KMS-11 (cell line): Measurements from ENCODE around the gene MTA1.
A peak's percentile ranks its signal among the peaks of the same experiment; 100 is the strongest.

Experiments
- H2AFZ ChIP-seq: fragments of 200-600 bp; sonication (generic); 2 replicates; pipeline ENCODE4 v1.6.1; 2016; ENCODE audit warnings: antibody characterized with exemption, mixed run types, low read depth
- H3K27ac ChIP-seq: fragments of 200-600 bp; sonication (generic); 2 replicates; pipeline ENCODE4 v1.6.1; 2016; ENCODE audit warnings: mild to moderate bottlenecking, mixed run types
- H3K27me3 ChIP-seq: fragments of 200-600 bp; sonication (generic); 2 replicates; pipeline ENCODE4 v1.6.1; 2017; ENCODE audit warnings: mild to moderate bottlenecking, low read depth, mixed run types, moderate library complexity; ENCODE audit not compliant: insufficient read depth
- H3K36me3 ChIP-seq: fragments of 200-600 bp; sonication (generic); 2 replicates; pipeline ENCODE4 v1.6.1; 2017; ENCODE audit warnings: mild to moderate bottlenecking, mixed run types; ENCODE audit not compliant: insufficient read depth
- H3K4me1 ChIP-seq: fragments of 200-600 bp; sonication (generic); 2 replicates; pipeline ENCODE4 v1.6.1; 2016; ENCODE audit warnings: mild to moderate bottlenecking, low read depth, mixed run types; ENCODE audit not compliant: poor library complexity, severe bottlenecking
- H3K4me2 ChIP-seq: fragments of 200-600 bp; sonication (generic); 2 replicates; pipeline ENCODE4 v1.7.0; 2016; ENCODE audit warnings: mild to moderate bottlenecking, mixed run types
- H3K4me3 ChIP-seq: fragments of 200-600 bp; sonication (generic); IDR thresholded peaks from 2 replicates; pipeline ENCODE4 v1.6.1; 2017; ENCODE audit warnings: low read depth, low read length, mixed read lengths; ENCODE audit not compliant: insufficient read depth
- H3K79me2 ChIP-seq: fragments of 200-600 bp; sonication (generic); 2 replicates; pipeline ENCODE4 v1.6.1; 2016; ENCODE audit warnings: low read depth, mixed run types; ENCODE audit not compliant: insufficient read depth
- H3K9ac ChIP-seq: fragments of 200-600 bp; sonication (generic); 2 replicates; pipeline ENCODE4 v1.6.1; 2016; ENCODE audit warnings: mild to moderate bottlenecking, mixed run types
- H4K20me1 ChIP-seq: fragments of 200-600 bp; sonication (generic); 2 replicates; pipeline ENCODE4 v1.6.1; 2016; ENCODE audit warnings: mild to moderate bottlenecking, mixed run types; ENCODE audit not compliant: insufficient read depth
- TF ChIP-seq, protein P1 (sequence below): fragments of 200-600 bp; sonication (generic); conservative IDR thresholded peaks from 2 replicates; pipeline ENCODE4 v1.6.1; 2017; ENCODE audit warnings: low read depth, mild to moderate bottlenecking, antibody characterized with exemption, low read length, moderate library complexity, mixed read lengths

Gene MTA1

GRCh38 chr14:105481886-105482457 lies 62.3 kb downstream of the MTA1 start:
- peak overlapping the region; percentile 99 for H3K27ac ChIP-seq
- H3K79me2 ChIP-seq = peaks cover under 1% of the 10 kb centered on the region; the same call in 1 of the 2 replicates
- H3K27me3 ChIP-seq = peaks cover 32% of the 10 kb centered on the region
- H4K20me1 ChIP-seq = no peaks in the 10 kb centered on the region
- H2AFZ ChIP-seq = peak overlapping the region; percentile 19; the same call in 1 of the 2 replicates
- H3K4me2 ChIP-seq = peak overlapping the region; percentile 100
- peak overlapping the region; percentile 100 for H3K9ac ChIP-seq
- H3K4me1 ChIP-seq = peaks cover 35% of the 10 kb centered on the region
- H3K36me3 ChIP-seq = no peaks in the 10 kb centered on the region
- TF ChIP-seq, protein P1, sequence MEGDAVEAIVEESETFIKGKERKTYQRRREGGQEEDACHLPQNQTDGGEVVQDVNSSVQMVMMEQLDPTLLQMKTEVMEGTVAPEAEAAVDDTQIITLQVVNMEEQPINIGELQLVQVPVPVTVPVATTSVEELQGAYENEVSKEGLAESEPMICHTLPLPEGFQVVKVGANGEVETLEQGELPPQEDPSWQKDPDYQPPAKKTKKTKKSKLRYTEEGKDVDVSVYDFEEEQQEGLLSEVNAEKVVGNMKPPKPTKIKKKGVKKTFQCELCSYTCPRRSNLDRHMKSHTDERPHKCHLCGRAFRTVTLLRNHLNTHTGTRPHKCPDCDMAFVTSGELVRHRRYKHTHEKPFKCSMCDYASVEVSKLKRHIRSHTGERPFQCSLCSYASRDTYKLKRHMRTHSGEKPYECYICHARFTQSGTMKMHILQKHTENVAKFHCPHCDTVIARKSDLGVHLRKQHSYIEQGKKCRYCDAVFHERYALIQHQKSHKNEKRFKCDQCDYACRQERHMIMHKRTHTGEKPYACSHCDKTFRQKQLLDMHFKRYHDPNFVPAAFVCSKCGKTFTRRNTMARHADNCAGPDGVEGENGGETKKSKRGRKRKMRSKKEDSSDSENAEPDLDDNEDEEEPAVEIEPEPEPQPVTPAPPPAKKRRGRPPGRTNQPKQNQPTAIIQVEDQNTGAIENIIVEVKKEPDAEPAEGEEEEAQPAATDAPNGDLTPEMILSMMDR = no peak; the same call in 1 of the 2 replicates
- peak overlapping the region; percentile 55 for H3K4me3 ChIP-seq

DNA sequence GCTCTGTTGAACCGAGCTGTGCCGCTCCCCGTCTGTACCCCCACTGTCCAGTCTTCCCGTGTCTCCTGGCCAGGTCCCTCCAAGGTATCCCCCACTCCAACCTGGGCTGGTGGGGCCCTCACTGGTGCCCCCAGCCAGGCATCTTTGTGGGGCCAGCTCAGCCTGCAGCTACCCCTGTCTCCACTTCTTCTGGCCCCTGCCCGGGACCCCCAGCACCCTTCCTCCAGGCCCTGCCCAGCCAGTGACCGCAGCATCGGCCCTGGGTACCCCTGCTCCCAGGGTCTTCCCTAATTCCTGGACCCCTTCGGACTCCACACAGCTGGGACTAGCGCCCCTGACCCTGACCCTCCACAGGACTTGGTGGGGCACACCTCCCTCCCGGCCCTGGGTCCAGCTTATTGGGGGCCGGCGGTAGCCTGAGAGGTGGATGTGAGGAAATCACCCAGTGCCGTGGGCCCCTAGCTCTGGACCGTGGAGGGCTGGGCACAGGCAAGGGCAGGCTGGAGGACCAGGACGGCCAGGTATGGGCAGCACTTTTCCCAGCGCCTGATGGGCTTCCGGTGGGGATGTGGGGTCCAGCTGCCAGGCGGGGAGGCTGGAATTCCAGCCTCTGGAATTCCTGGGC lies 63.0 kb downstream of the MTA1 start:
- peak overlapping the region; percentile 100 for H3K4me2 ChIP-seq
- H4K20me1 ChIP-seq = no peaks in the 10 kb centered on the region
- H3K79me2 ChIP-seq = peaks cover 6% of the 10 kb centered on the region; the same call in 1 of the 2 replicates
- H3K27ac ChIP-seq = peak overlapping the region; percentile 99
- TF ChIP-seq, protein P1 = no peak
- H3K9ac ChIP-seq = peak overlapping the region; percentile 100
- no peaks in the 10 kb centered on the region for H3K36me3 ChIP-seq
- peaks cover 35% of the 10 kb centered on the region for H3K4me1 ChIP-seq
- H3K4me3 ChIP-seq = no peak overlapping the region
- H2AFZ ChIP-seq = no peak overlapping the region; the same call in 1 of the 2 replicates
- H3K27me3 ChIP-seq = peaks cover 27% of the 10 kb centered on the region

- peaks cover 30% of the 10 kb centered on the region for H3K4me1 ChIP-seq
- peaks cover 13% of the 10 kb centered on the region; the same call in 1 of the 2 replicates for H3K79me2 ChIP-seq
- no peak overlapping the region for H3K27ac ChIP-seq
- peaks cover 20% of the 10 kb centered on the region for H3K27me3 ChIP-seq
- H3K9ac ChIP-seq = peak overlapping the region; percentile 100; the same call in 1 of the 2 replicates
- no peaks in the 10 kb centered on the region for H4K20me1 ChIP-seq
- no peak overlapping the region for H2AFZ ChIP-seq
- no peak overlapping the region for H3K4me2 ChIP-seq
- no peaks in the 10 kb centered on the region for H3K36me3 ChIP-seq
- TF ChIP-seq, protein P1 = no peak
- no peak overlapping the region for H3K4me3 ChIP-seq
These were observed 63.9 kb downstream of the MTA1 start for GRCh38 chr14:105483300-105484068.

- Histone ChIP-seq H3K79me2 (peaks cover 21% of the 10 kb centered on the region; the same call in 1 of the 2 replicates), H3K27me3 (peaks cover 13% of the 10 kb centered on the region), H3K27ac (no peak overlapping the region), H4K20me1 (no peaks in the 10 kb centered on the region), H3K36me3 (no peaks in the 10 kb centered on the region), H3K4me1 (peaks cover 30% of the 10 kb centered on the region), H3K4me3 (no peak overlapping the region), H3K9ac (no peak overlapping the region; the same call in 1 of the 2 replicates), H3K4me2 (no peak overlapping the region), H2AFZ (no peak overlapping the region)
- TF ChIP-seq, protein P1 = no peak
These were observed 64.7 kb downstream of the MTA1 start for GRCh38 chr14:105484069-105484996.
